Lower leg skin (tissue), 3 donors: ENCODE results near the gene CLIC4.

Experiments used
- CTCF ChIP-seq, 3 donors: fragments of 450-650 bp; IDR thresholded peaks; one replicate each; pipeline ENCODE4 v1.5.1; 2016; ENCODE audit warnings: antibody characterized with exemption in 3 of 3, mild to moderate bottlenecking in 3 of 3, moderate library complexity in 2 of 3
- POLR2A ChIP-seq, 2 donors: fragments of 450-650 bp; IDR thresholded peaks; one replicate each; pipeline ENCODE4 v1.6.1; 2016 to 2017; ENCODE audit warnings: antibody characterized with exemption in 2 of 2, mild to moderate bottlenecking in 1 of 2, moderate library complexity in 1 of 2

DNA sequence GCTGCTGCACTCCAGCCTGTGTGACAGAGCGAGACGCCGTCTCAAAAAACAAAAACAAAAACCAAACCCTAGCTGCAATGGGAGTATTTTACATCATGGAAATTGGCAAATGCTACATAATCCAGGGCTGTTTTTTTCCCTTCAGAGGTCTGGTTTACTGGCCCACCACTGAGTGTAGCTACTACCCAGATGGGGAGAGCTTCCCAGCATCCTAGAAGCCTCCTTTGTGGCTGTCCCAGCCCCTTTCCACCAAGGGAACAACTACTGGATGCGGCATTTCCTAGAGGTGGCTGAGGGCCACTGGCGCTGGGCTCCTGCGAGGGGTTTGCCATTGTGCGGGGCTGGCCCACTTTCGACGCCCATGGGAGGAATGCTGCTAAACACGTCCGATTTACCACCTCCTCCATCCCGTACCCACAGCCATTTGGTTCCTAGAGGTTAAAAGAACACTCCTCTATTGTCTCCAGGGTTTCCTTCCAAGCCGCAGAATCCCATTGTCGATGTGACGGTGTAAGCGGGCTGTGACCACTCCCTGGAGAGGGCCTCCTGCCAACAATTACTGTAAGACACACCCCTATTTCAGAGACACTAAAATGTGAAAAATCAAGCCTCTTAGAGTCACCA, 129.5 kb downstream of the CLIC4 start:
- no peak for TF ChIP-seq CTCF (IDR thresholded peaks at IDR 0.05)
- TF ChIP-seq POLR2A (IDR thresholded peaks at IDR 0.05), result no peak
